CD4-positive, alpha-beta T cell treated with Interferon gamma for 1 hour (primary cell): Measurements from ENCODE around the gene C9orf50.
"Not testable (repeated sequence)": the region's sequence is repeated elsewhere in the genome, so short reads cannot be mapped to it uniquely, and the experiment has no call there.

ENCODE experiments used
- DNase-seq: peaks from one replicate; pipeline ENCODE4 v3.0.0-alpha.2; 2020

C9orf50 gene

DNA sequence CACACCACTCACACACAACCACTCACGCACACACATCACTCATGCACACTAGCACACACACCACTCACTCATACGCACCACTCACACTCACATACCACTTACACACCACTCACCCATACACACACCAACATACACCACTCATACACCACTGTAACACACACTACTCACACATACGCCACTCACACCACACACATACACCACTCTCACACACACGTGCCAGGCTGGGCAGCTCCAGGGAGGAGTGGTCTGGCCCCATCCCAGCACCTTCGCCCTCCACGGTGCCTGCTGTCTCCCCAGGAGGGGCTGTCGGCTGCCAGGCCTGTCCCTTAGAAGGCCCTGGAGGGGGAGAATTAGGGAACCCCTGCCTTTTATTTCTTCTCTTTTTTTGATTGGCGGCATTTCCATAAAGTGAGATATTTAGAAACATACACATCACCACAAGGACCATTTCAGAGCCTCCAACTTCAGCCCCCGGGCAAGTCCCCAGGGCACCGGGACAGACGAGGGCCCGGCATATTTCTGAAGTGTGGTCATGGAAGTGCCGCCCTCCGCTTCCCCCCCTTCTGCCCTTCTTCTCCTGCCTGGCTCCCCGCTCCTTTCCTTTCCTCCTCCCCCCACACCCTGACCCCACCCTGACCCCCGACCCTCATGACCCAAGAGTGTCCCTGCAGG, 27.3 kb upstream of the C9orf50 start:
- no peak for DNase-seq

DNA sequence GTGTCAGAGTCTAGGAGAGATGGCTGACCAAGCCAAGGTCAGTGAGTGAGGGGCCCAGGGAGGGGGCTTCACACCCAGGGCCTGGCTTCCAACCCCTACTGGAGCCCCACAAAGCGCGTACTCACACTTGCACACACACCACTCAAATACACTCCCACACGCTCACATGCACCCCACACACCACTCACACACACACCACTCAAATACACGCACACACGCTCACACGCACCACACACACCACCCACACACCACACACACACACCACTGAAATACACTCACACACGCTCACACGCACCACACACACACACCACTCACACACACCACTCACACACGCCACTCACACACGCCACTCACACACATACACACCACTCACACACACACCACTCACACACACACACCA, 26.7 kb upstream of the C9orf50 start:
- DNase-seq: no peak

DNA sequence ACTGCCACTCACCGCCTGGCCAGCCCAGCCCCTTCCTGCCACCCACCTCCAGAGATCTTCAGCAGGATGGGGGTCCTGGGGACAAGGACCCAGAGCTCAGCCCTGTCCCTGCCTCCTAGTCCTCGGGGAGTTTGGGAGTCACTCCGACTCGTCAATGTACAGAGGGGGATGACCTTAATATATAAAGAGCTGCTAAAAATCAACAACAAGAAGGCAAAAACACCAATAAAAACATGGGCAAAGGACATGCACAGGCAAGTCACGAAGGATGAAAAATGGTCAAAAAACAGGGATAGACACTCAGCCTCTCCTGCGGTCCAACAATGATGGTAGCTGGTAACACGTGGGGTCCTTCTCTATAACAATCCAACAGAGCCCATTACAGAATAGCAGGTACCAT, 25.8 kb upstream of the C9orf50 start:
- no peak for DNase-seq

DNA sequence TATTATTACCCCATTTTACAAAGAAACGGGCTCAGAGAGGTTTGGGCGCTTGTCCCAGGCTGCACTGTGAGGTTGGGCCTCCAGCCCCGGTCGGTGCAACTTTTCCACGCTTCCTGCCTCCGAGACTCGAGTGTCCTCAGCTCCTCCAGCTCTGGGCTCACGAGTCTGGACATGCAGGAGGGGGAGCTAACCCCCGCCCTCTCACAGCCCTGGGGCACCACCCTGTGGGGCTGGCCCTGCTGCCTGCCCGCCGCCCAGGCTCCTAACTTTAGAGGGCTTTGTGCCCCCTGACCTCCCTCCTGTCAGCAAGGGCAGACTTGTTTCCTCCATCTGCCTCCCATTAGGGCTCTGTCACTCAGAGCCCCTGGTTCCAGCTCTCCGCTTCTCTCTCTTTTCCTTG, 25.4 kb upstream of the C9orf50 start:
- DNase-seq: no peak

DNA sequence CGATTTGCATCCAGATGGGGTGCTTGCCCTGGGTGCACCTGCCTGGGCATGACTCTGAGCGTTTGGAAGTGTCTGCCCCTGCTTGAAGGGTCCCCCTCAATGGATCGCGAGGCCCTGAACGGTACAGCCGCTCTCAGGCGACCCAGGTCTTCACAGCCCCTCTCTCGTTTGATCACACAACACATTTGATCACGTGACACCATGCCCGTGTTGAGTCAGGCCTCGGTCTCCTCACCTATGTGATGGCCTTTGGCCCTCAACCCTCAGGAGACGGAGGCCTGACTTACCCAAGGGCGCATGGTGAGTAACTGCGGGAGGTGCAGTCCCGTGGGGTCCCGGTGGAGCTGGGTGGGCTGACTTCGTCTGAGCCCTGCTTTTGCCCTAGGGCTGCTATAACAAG, 24.0 kb upstream of the C9orf50 start:
- DNase-seq: no peak

DNA sequence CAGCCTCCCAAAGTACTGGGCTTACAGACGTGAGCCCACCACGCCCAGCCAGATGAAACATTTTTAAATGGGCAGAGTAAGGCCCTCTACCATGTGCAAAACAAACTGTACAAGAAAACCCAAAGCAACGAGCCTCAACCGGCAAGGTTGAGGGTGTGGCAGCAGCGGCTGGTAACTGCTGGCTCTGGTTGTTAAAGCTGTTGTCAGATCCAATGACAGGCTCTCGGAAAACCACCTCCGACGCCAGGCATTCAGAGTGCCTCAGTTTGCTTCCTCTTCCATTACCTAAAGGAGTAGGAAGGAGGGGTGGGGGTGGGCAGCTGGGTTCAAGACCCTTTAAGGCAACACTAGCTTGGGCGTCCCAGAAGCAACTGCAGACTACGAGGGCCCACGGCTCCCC, 23.5 kb upstream of the C9orf50 start:
- DNase-seq: no peak

DNA sequence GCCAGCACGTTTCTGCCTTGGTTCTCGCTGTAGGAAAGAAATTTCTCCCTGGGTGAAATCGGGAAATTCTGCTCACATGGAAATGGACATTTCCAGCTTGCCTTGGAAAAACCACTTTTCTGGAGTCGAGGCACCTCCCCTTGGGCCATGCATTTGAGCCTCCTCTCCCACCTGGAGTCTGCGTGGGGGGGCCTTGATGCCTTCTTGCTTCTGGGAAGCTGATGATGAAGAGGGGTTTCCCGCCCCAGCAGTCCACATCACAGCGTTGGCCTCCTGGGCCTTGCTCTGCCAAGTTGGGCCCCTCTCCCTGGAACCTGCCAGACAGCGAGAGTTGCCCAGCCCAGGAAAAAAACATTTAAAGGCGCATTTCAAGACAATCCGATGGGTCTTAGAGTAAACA, 22.8 kb upstream of the C9orf50 start:
- DNase-seq: no peak

DNA sequence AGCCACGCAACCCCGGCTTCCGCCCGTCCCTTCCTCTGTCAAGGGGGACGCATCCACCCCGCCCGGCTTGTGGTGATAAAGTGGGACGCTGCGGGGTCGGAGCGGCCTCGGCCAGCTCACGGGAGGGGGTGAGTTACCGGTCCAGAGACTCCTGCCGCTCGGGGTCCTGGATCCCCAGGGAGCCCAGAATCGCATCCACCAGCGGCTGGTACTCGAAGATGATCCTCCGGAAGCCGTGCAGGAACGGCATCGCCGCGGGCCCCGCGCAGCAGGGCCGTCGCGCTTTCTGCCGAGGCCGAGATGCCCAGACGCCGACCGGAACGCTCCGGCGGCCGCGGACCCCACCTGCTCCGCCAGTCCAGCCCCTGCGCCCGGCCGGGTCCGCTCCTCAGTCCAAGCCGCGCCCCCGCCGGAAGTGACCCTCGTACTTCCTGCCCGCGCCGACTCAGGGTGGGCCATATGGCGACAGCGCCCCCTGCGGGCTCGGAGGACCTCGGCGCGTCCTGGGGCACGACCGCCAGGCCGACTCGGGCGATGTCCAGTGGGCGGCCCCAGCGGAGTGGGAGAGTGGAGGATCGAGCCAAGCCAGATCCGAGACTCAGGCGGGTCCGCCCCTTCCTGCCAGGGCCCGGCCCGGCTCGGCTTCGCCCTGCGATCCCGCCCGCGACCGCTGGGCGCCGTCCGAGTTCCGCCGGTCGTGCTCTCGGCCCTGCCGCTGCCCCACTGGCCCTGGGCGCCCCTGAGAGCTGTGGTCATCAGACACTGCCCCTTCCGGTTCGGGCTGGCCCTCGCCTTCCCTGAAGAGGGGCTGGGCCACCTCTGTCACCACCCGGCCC, 21.1 kb upstream of the C9orf50 start, which contains the start of gene ASB6:
Gene ASB6 (minus strand): TSS at position 402 of the 836 bp plus-strand sequence. CDS start 152 bp downstream, at position 250.
- DNase-seq: peak; percentile 91

DNA sequence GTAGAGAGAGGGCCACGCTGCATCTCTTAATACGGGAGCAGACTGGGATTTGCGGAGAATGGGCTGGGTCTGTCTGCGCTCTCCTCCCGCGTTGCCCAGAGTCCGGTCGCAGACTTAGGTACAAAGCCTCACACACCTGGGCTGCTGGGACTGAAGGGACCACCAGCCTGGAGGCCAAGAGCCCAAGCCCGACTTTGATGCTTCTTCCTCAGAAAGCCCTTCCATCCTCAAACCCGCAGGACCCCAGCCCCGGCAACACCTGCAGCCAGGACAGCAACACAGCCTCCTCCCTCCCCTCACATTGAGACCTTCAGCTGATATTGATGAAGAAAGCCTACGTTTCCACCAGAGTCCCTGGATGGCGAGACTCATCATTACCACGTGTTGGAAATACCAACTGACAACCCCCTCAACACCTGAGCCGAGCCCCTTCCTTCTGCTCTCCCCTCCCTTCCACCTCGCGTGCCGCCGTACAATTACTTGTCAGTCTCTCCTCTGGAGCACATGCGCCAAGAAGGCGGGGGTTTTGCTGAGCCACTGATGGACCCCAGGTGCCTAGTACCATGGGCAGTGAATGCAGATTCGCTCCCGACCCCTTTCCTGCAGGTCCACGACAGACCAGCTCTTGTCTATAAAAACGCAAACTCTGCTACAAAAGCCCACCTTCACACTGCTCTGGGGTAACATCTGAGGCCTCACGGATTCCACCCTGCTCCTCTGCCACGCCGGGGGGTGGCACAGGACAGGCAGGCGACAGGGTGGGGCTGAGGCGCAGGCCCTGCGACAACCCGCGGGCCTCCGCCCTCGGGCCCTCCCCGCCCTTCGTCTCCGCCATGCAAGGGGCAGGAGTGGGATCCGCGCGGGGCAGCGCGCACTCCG, 20.2 kb upstream of the C9orf50 start:
- no peak for DNase-seq

DNA sequence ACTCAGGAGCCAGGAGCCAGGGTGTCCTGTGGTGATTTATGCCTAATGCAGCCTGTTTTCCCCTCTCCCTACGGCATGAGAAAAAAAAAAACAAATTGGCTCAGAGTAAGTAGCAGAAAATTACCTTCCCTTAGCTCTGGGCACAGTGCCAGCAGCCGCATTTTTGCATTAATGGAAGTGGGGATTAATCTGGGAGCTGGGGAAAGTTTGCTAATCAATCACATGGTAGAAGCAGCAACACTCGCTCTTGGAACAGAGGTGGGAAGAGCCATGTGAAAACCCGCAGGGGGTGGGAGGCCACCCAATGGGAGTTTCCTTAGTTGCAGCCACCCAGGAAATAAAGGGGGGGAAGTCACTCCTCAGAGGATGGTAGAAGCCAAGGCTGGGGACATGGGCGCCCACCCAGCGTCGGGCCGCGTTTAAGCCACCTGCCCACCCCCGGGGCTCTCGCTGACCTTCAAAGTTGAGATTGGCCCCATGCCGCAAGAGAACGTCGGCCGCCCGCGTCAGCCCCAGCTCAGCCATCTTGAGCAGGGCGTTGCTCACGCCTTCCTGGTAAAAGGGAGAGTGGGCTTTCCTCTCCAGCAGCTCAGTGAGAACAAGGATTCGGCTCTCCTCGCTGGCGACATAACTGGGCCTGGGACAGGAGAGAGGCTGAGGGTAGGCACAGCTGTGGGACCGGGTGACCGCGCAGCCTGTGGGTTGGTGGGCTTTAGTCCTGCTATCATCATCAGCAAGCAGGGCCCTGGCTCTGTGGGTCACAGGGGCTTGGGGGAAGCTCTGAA, 19.4 kb upstream of the C9orf50 start:
- no peak for DNase-seq

DNA sequence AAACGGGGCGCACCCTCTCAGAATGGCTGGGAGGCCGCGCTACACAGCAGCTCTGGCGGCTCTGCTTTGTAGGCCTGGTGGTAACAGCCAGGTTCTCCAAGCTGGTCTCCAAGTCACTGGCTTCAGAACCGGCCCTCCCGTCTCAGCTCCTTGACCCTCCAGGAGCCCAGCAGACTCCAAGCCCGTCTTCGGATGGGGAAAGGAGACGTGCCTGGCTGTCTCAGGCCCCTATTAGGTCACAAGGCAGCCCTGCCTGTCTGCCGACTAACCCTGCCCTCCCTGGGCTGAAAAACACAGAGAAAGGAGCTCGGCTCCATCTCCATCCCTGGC, 18.8 kb upstream of the C9orf50 start:
- DNase-seq: no peak

DNA sequence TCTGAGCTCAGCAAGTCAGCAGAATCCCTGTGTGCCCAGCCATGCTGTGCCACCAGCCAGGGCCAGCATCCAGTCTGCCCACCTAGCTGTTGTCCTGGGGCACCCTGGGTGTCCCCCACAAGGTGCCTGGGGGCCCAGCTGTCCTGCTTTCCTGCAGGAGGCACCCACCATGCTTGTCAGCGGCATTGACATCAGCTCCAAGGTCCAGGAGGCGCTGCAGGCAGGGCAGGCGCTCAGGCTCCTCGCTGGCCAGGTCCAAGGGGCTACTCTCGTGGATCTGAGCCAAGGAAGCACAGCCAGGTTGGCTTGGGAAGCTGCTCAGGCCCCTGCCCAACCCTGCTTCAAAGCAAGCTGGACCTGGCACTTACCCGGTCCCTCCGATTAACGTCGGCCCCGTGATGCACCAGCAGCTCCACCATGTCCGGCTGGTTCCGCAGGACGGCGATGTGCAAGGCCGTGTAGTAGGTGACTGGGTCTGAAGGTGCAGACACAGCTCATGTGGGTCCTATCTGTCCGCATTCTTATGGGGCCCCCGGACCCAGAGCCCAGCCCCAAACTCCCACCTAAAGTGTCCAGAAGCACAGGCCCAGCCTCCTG, 18.2 kb upstream of the C9orf50 start:
- DNase-seq: no peak

DNA sequence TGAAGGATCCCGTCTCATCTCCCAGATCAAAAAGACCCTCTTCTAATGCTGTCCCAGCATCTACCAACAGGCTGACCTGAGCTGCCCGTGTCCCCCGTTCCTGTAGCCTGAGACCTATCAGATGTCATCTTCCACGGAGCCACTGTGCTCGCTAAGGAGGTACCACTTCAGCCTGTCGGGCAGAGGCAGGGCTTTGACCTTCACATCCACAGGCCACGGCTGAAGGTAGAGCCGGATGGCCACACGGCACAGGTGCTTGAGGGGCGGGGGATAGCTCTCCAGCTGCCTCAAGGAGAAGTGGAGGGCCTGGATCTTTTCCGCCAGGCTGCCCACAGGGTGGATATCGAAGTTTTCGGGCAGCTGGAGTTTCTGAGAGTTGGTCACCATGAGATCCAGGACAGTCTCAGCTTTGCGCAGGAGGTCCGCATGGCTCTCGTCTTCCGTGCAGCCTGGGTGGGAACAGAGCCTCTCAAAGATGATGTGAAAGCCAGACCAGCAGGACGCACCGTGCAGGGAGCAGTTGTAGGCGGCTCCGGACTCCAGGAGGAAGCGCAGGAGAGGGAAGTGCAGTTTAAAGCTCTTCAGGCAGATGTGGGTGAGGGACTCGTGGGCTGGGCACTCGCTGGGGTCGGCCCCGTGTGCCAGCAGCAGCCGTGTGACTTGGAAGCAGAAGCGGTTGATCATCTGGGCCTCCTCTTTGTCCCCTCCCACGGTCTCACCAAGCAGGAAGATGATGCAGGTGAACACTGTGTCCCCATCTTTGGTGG, 17.0 kb upstream of the C9orf50 start:
- no peak for DNase-seq

DNA sequence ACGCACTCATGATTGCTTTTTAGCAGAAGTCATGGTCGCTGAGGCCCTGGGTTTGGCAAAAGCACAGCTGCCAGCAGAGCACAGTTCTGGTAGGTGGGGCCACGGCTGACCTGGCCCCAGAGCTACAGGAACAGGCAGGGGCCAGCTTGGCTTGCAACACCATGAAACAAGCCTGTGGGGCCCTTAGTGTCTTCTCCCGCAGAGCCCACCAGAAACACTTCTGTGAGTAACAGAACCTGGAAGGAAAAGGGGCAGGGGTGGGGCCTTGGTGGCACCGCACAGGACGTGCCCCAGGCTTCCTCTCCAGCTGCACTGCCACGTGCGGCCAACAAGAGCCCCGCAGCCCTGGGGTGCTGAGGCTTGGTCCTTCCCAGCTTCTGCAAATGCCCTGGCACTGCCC, 16.2 kb upstream of the C9orf50 start:
- no peak for DNase-seq

DNA sequence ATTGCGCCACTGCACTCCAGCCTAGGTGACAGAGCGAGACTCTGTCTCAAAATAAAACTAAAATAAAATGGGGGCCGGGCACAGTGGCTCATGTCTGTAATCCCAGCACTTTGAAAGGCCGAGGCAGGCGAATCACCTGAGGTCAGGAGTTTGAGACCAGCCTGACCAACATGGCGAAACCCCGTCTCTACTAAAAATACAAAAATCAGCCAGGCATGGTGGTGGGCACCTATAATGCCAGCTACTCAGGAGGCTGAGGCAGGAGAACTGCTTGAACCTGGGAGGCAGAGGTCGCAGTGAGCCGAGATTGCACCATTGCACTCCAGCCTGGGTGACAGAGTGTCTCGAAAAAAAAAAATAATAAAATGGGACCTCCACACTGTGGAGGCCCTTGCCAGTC, 15.4 kb upstream of the C9orf50 start:
- DNase-seq: not testable (repeated sequence)

DNA sequence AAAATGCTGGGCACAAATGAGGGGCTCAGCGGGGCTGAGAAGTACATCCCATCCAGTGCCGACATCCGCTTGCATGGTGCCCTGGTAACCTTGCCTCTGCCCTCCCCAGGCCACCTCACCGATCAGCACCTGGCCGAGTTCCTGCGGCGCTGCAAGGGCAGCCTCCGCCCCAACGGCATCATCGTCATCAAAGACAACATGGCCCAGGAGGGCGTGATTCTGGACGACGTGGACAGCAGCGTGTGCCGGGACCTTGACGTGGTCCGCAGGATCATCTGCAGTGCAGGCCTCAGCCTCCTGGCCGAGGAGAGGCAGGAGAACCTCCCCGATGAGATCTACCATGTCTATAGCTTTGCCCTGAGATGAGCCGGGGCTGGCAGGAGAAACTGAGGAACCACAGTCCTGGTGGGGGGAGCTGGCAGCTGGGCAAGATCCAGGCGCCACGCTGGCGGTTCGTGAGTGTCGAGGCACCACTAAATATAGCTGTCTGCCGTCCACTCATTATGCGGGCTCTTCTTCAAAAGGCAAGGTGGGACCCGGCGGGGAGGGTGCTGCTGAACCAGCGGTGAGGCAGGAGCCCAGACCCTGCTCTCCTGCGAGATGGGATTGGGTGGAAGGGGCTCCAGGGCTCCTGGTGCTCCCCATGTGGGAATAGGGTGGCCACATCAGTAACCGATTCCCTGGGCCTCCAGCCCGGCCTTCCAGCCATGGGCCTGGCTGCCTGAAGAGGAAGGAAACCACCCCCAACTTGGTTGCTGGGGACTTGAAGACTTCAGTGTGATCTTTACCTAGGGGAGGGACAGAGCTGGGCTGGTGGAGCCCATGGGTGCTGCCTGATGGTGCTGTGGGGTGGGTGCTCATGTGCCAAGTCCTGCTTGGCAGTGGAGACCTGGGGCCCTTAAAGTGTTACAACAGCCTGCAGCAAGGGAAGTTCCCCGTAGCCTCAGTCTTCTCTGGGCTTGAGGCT, 14.5 kb upstream of the C9orf50 start:
- no peak for DNase-seq

DNA sequence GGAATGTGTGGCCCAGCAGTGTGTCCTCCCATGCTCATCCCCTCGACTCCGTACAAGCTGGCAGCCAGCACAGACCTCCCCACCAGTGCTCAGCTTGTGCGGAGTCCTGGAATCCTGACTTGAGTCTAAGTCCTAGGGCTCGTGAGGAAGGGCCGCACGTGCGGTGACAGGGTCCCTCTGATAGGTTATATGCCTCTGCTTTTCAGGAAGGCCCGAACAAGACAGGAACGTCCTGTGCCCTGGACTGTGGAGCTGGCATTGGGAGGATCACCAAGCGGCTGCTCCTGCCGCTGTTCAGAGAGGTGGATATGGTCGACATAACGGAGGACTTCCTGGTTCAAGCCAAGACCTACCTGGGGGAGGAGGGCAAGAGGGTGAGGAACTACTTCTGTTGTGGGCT, 12.9 kb upstream of the C9orf50 start:
- DNase-seq: no peak

DNA sequence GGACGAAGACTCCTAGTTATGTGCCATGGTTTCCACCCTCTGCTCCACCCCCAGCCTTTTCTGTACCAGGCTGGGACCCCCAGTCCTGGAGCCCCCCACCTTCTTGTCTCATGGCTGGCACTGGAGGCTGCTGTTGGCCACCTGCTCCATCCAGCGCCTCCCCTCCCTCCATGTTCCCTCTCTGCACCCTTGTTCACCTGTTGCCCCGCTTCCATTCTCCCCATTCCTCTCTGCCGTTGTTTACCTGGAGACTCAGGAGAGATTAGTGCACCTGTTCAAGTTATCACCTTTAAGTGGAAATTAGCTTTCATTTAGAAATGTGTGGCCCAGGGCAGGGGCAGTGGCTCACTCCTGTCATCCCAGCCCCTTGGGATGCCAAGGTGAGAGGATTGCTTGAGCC, 12.3 kb upstream of the C9orf50 start:
- no peak for DNase-seq

DNA sequence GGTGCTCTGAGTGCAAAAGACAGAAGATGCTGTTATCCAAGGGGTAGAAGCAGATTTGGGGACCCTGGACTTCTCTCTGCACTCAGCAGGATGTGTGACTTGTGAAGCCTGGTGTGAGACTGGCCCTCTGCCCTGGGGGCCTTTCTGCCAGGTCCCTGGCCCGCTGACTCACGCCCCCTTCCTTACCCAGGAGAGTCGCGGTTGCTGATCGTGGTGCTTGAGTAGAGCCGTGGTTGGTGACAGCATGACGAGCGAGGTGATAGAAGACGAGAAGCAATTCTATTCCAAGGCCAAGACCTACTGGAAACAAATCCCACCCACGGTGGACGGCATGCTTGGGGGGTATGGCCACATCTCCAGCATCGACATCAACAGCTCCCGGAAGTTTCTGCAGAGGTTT, 11.6 kb upstream of the C9orf50 start:
- no peak for DNase-seq

DNA sequence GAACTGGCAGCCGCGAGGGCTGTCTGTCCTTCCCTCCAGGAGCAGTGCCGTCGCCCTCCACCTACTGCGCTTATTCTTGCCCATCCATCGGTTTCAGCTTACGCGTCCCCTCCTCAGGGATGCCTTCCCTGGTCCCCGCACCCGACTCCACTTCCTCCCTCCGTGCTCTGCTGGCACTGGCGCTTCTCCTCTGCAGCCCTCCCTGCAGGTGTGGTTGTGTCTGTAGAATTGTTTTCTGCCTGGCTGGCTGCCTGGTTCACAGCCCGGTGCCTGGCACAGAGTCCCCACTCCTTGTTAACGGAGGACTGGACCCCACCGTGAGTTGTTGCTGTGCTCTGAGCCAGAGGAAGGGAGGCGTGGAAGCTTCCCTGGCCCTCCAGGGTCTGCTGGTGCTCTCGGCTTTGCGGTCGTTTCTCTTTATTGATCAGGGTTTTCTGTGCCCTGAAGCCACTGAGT, 10.8 kb upstream of the C9orf50 start:
- DNase-seq: no peak
